ENCODE data around the gene CTSD.

CTSD gene

GRCh38 chr11:1742869-1743584 lies 20.7 kb downstream of the CTSD start:
- DNase-seq, result no peak

DNA sequence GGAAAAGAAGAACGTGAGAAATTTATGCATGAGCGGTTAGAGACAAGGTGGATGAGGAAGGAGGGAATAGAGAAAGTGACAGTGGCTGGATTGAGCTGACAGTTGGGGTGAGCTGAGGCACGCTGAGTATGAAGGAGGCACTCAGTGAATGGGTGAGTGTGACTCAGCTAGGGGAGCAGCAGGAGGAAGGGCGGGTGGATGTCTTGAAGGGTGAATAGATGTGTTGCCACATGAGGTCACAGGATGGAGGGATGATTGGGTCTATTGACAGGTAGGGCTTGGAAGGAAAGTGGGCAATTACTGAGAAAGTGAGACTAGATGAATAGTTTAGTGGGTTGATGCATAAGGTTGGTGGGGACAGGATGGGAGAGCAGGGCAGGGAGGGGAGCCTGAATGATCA lies 21.4 kb downstream of the CTSD start:
- DNase-seq, result no peak

DNA sequence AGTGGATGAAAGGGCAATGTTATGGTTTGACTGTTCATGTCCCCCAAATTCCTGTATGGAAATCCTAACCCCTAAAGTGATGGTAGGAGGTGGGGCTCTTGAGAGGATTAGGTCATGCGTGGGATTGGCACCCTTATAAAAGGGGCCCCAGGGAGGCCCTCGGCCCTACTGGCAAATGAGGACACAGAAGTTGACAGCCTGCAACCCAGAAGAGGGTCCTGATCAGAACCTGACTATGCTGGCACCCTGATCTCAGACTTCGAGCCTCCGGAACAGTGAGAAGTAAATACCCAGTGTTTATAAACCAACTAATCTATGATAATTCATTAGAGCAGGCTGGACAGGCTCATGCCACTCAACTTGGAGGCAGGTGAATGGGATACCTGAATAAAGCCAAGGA lies 22.0 kb downstream of the CTSD start:
- no peak for DNase-seq

DNA sequence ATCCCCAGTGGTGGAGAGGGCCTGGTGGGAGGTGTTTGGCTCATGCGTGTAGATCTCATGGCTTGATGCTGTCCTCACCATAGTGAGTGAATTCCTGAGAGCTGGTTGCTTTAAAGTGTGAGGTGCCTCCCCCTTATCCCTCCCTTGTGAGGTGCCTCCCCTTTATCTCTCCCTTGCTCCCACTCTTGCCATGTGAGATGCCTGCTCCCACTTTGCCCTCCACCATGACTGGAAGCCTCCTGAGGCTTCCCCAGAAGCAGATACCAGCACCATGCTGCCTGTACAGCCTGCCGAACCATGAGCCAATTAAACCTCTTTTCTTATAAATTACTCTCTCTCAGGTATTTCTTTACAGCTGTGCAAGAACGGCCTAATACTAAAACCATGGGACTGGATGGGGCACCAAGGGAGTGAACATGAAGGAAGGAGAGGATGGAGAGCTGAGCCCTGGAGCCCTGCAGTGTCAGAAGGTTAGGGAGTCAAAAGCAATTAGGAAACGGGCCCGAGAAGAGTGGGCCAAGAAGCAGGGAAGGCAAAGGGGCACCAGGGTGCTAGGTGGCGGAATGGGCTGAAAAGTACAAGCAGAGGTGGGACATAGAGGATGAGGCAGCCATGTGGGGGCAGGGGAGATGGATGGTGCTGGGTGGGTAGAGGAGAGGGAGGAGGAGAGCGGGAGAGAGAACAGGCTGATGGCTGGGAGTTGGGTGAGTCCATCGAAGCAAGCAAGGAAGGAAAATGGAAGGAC lies 22.8 kb downstream of the CTSD start:
- DNase-seq, result no peak

DNA sequence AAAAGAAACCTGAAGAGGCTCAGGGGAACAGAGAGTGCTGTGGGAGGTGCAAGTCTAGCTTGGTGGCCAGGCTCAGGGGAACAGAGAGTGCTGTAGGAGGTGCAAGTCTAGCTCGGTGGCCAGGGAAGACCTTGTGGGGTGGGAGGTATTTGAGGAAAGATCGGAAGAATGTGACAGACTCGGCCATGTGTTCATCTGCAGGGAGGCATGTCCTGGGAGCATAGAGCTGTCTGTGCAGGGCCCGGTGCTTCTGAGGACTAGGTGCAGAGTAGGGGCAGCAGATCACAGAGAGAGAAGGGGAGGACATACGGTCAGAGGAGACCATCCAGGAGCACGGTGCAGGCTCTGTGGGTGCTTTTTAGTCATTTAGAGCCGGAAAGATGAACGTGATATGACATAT lies 24.2 kb downstream of the CTSD start:
- no peak for DNase-seq

- no peak for DNase-seq
These were observed 25.3 kb downstream of the CTSD start for GRCh38 chr11:1738380-1738779.

GRCh38 chr11:1737080-1737757 lies 26.5 kb downstream of the CTSD start:
- no peak for DNase-seq

DNA sequence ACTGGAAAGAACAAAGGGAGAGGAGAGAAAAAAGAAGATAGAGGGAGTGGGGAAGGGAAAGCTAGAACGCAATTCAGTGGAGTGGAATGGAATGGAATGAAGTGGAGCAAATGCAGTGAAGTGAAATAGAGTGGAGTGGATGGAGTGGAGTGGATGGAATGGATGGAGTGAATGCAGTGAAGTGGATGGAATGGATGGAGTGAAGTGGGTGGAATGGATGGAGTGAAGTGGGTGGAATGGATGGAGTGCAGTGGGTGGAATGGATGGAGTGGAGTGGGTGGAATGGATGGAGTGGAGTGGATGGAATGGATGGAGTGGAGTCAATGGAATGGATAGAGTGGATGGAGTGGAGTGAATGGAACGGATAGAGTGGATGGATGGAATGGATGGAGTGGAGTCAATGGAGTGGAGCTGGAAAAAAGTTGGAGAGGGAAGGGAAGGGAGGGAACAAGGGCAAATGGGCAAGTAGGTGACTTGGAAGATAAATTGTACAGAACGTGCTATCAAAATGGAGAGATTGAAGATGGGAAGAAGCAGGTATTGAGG lies 27.2 kb downstream of the CTSD start:
- no peak for DNase-seq

- no peak for DNase-seq
These were observed 28.5 kb downstream of the CTSD start for GRCh38 chr11:1735271-1735670.

DNA sequence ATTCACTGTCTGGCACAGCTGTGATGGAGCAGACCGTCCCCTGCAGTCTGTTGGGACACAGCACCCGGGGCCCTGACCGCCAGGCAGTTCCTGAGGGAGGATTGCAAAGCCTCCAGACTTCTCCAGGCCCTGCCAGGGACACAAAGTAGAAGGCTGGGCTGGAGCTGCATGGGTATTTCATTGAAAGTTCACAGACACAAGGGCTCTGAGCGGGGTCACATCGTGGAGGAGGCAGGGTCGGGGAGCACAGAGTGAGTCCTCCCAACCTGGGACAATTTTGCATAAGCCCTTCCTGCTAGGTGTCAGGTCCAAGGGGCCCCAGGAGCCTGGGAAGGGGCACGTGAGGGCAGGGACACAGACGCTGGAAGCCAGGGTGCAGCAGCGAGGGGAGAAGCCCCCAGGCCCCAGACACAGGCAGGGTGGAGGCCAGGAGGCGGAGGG lies 29.1 kb downstream of the CTSD start:
- no peak for DNase-seq

DNA sequence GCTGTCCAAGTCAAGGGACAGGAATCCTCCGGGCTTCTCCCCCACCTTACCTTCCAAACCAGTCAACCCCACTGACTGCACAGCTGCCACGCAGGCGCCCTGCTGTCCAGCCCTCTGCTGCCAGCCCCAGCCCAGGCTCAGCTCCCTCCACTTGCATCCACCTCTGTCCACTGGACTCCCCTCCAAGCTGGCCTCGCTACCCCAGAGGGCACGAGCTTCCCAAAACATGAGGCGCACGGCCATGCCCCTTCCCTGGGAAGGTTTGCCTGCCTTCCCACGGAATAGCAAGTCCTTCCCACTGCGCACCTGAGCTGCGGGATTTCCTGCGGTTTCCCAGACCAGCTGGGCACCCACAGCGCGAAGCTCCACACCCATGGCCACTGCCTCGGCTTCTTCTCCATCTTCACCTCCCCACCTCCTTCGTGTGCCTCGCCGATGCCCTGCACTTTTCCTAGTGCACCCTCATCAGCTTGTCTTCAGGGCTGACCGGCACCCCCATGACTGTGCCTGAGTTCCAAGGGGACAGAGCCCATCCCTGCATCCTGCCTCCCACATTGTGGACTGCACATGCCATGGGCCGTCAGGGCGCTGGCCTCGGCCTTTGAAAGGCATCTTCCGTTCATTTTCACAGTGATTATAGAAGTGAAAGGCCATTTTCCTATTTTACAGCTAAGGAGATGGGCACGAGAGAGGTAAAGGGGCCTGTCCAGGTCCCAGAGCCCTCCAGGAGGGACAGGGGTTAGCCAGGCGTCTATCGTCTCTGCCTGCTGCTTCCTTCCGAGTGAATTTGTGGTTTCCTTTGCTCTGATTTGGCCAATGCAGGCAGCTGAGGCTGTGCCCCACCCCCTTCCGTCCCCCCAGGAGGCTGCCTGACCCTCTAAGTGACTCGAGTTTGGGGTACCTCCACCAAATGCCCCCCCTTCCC lies 29.7 kb downstream of the CTSD start:
- DNase-seq, result no peak

DNA sequence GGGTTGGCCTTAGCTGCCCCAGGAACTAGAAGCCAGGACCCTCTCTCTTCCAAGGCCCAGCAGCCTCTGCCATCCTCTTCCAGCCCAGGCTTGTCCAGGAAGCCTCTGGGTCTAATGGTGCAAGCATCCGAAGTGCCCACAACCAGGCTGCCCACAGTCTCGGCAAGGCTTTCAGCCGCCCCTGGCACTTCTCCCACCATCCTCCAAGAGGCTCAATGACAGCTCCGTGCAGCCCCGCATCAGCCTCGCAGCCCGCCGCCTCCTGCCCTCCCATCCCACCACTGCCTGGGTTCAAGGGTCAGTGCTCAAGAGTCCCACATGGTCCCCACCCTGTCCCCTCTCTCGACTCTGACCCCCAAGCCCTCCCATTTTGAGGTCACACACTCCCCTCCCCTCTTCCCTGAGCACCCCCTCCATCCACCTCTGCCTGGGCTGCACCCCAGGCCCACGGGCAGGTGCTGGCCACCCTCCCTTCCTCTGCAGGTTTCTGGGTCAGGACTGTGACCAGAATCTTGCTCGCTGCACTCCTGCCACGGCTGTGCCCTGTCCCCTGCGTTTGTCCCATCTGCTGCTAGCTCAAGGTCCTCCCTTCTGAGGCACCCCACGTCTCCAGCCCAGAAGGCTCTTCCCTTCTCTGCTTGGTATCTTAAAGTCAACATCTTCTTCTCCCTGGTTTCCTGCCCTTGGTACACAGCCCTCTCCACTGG lies 30.6 kb downstream of the CTSD start:
- DNase-seq, result no peak

GRCh38 chr11:1732418-1733008 lies 31.2 kb downstream of the CTSD start:
- DNase-seq, result no peak

DNA sequence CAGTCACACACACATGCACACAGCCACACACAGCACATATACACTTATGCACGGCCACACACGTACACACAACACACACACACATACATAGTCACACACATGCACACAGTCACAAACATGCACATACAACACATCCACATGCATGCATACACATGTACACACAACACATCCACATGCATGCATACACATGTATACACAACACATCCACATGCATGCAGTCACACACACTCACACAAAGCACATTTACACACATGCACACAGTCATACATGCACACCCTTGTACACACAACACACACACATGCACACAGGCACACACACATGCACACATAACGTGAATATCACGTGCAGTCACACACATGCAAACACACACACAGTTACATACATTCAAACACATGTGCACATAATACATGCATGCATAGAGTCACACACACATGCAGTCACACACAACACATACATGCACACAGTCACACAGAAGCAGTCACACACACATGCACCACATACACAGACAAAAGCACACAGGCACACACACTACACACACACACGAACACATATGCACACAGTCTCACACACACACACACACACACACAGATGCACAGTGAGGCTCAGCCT lies 32.2 kb downstream of the CTSD start:
- no peak for DNase-seq

GRCh38 chr11:1730059-1730629 lies 33.6 kb downstream of the CTSD start:
- no peak for DNase-seq

GRCh38 chr11:1729692-1730011 lies 34.1 kb downstream of the CTSD start:
- no peak for DNase-seq

DNA sequence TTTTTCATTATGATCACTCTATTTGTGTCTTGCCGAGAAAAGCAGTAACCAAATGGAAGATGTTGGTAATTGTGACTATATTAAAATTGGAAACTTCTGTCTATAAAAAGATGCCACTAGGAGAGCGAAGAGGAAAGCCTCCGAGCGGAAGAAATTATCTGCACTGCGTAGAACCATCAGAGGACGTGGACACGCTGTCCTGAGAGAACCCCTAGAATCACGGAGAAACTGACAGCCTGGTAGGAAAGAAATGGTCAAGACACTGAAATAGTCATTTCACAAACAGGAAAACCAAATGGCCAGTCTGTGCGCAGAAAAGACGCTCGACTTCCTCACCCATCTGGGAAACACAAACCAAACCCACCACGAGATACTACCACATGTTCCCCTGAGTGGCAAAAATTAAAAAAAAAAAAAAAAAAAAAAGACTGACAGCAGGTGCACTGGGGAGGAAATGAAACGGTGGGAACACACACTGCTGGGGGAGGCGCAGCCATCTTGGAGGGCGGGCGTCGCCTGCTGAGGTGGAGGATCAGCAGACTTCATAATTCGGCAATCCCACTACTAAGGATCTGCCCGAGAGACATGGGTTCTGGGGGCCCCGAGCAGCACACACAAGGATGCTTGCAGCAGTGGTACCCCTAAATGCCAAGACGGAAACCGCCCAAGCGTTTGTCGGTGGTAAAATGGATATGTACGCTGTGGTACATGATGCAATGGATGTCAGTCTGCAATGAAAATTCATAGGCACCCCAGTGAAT lies 34.6 kb downstream of the CTSD start:
- no peak for DNase-seq

- DNase-seq, result no peak
These were observed 35.4 kb downstream of the CTSD start for GRCh38 chr11:1728301-1728700.

DNA sequence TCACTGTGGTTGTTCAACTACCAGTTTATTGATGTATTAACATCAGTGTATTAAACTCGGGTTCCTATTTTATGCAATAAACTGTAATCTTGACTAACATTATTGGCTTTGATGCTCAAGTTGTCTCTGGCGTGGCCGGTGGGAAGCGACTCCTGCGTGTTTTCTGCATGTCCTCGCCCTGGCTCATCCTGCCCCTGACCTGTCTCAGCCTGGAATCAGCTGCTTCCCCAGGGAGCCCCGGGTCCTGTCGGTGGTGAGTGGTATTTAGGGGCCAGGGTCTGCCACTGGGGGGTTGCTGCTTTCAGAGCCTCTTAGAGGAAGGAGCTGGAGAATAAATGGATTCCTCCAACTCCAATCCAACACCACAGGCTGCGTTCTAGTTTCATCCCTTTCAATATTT lies 35.9 kb downstream of the CTSD start:
- DNase-seq, result no peak

DNA sequence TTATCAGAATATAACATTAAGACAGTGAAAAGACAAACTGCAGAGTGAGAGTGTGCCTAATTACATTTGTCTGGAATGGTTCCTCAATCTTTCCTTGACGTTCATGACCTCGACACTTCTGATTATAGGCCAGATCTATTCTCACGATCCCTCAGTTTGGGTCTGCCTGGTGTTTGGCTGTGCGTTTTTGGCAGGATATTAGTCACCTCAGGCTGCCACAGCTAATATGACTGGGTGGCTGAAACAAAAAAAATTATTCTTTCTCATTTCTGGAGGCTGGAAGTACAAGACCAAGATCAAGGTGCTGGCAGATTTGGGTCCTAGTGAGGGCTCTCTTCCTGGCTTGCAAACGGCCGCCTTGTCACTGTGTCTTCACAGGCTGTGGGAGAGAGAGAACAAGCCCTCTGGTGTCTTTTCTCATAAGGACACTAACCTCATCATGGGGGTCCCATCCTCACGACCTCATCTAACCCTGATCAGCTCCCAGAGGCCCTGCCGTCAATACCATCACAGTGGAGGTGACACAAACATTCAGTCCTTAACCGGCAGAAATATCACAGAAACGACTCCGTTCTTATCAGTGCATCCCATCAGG lies 36.5 kb downstream of the CTSD start:
- DNase-seq, result no peak
